Endothelial cell of umbilical vein (primary cell): ENCODE measurements around the gene SPON1.

Experiments used
- CTCF ChIP-seq, 2 donors: IDR thresholded peaks; 1 replicate in 1 of 2; 2 replicates in 1 of 2; pipeline ENCODE4 v1.5.1; 2011; ENCODE audit warnings: low read length in 2 of 2, mild to moderate bottlenecking in 2 of 2, moderate library complexity in 2 of 2, control low read depth in 1 of 2, inconsistent platforms in 1 of 2, low read depth in 1 of 2; ENCODE audit not compliant: insufficient read depth in 1 of 2; ENCODE audit errors: extremely low read depth in 1 of 2
- EZH2 ChIP-seq: IDR thresholded peaks from 2 replicates; pipeline ENCODE4 v1.6.1; 2012; ENCODE audit warnings: borderline replicate concordance, low read depth, mild to moderate bottlenecking, moderate library complexity, low read length, inconsistent platforms; ENCODE audit not compliant: severe bottlenecking
- GATA2 ChIP-seq: IDR thresholded peaks from 2 replicates; pipeline ENCODE4 v1.7.0; 2011; ENCODE audit warnings: low read depth, mild to moderate bottlenecking, moderate library complexity, mixed read lengths, low read length; ENCODE audit not compliant: insufficient read length, insufficient read depth
- JUN ChIP-seq: IDR thresholded peaks from 2 replicates; pipeline ENCODE4 v1.6.1; 2011; ENCODE audit warnings: borderline replicate concordance, low read depth; ENCODE audit not compliant: insufficient read length, insufficient read depth
- MAX ChIP-seq: IDR thresholded peaks from 2 replicates; pipeline ENCODE4 v1.6.1; 2011; ENCODE audit not compliant: insufficient read depth, insufficient read length
- POLR2A ChIP-seq: IDR thresholded peaks from 2 replicates; pipeline ENCODE4 v1.6.1; 2012; ENCODE audit warnings: low read depth, mild to moderate bottlenecking, control low read depth, low read length
- POLR2AphosphoS5 ChIP-seq: IDR thresholded peaks from 2 replicates; pipeline ENCODE4 v1.6.1; 2012; ENCODE audit warnings: low read depth, mild to moderate bottlenecking, control low read depth, low read length, moderate library complexity; ENCODE audit not compliant: insufficient read depth

DNA sequence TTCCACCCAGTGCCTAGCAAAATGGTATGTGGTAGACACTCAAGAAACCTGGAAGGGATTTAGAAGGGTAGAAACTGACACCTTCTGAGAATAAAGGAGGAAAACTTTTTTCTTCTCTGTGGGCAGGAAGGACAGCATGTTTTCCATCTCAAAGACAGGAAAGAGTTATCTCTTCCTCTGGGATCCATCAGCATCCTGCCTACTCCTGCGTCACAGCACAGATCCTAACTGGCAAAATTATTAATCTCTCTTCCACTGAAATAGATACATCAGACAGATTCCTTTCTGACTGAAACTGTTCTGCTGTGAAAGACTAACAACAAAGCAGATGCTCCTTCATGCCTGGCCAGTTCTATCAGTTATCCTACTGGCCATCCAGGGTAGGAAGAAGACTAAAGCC is 147.2 kb downstream of the SPON1 start:
- no peak for TF ChIP-seq POLR2AphosphoS5
- no peak for TF ChIP-seq POLR2A
- TF ChIP-seq GATA2: no peak
- TF ChIP-seq CTCF (IDR thresholded peaks at IDR 0.05; ENCODE audit: extremely low read depth in 1 of 2, insufficient read depth in 1 of 2, low read depth in 1 of 2, low read length in 2 of 2): no peak
- no peak for TF ChIP-seq EZH2
- TF ChIP-seq JUN: no peak
- TF ChIP-seq MAX: no peak
